ENCODE results near the gene IFT80. TPM values are rescaled to one million over a fixed set of nuclear protein-coding genes. Genes with fewer than 3 reads are reported as not detected.

The IFT80 gene
- total RNA-seq, 4 donors from 2014 or later = 43.8 to 111 (median 51.0) TPM

DNA sequence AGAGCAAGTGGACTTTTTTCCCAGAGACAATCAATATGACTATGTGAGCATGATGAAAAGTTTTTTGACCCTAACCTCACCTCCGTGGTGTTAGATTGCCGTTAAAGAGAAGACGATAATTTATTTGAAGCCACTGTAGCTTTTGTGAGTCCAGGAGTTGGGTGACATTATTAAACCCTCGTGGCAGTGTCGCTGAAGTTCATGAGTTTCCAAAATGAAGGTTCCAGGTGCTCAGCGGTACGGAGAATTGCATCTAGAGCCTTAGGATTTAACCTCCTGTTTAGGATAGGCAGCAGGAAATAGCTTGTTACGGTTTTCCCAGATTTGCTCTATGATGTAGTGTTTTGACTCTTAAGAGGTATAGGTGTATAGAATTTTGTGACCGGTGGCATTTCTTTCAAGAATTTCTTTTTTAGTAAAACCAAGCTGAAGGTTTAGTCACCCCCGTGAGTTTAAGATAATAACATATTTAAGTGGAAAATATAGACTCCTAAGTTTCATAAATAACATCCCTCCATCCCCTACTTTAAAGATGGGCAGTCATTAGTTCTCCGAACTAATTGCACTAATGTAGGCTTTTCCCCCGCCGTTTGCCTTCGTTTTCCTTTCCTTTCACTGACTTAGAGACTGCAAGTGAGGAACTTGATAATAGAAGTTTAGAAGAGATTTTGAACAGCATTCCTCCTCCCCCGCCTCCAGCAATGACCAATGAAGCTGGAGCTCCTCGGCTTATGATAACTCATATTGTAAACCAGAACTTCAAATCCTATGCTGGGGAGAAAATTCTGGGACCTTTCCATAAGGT lies 2.5 kb upstream of the IFT80 start:
- 11 to 15% methylated on average over 16 of the region's 16 CpGs for WGBS, 2 donors
- TF ChIP-seq, protein P1, sequence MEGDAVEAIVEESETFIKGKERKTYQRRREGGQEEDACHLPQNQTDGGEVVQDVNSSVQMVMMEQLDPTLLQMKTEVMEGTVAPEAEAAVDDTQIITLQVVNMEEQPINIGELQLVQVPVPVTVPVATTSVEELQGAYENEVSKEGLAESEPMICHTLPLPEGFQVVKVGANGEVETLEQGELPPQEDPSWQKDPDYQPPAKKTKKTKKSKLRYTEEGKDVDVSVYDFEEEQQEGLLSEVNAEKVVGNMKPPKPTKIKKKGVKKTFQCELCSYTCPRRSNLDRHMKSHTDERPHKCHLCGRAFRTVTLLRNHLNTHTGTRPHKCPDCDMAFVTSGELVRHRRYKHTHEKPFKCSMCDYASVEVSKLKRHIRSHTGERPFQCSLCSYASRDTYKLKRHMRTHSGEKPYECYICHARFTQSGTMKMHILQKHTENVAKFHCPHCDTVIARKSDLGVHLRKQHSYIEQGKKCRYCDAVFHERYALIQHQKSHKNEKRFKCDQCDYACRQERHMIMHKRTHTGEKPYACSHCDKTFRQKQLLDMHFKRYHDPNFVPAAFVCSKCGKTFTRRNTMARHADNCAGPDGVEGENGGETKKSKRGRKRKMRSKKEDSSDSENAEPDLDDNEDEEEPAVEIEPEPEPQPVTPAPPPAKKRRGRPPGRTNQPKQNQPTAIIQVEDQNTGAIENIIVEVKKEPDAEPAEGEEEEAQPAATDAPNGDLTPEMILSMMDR (IDR thresholded peaks at IDR 0.05) = no peak
- no peak for TF ChIP-seq POLR2A (IDR thresholded peaks at IDR 0.05)
- intact Hi-C loops (cut with DNase I) = no loop called here
- Histone ChIP-seq H3K9me3 (no peaks in the 10 kb centered on the region), H3K27ac (peak overlapping the region in 1 of 3 donors; percentile 91), H3K27me3 (no peaks in the 10 kb centered on the region), H3K4me3 (replicated peaks in 1 of 3) (peak overlapping the region in 2 of 3 donors; percentile 34 to 79), H3K36me3 (no peaks in the 10 kb centered on the region), H3K4me1 (peaks cover 11 to 13% of the 10 kb centered on the region in 2 donors)
- peak in 1 of 2 donors; percentile 9 for DNase-seq

DNA sequence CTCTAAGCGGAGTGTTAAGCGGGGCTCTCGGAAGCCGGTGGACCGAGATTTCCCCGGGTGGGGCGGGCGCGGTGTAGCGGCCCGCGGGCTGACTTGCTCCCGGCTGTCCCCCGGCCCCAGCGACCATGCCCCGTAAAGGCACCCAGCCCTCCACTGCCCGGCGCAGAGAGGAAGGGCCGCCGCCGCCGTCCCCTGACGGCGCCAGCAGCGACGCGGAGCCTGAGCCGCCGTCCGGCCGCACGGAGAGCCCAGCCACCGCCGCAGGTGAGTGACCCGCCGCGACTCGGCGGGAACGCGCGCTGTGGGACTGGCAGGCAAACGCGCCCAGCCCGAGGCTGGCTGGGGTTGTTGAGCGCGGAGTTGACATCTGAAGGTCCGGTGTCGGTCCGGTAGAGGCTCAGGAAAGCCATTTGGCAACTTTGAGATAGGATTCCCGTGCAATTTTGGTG lies 1.7 kb upstream of the IFT80 start:
- intact Hi-C loops (cut with DNase I) = no loop called here
- DNase-seq = peak; percentile 49 to 54
- H3K27ac ChIP-seq = peak overlapping the region; percentile 4 to 91 (median 86)
- peaks cover 11 to 13% of the 10 kb centered on the region in 2 donors for H3K4me1 ChIP-seq
- WGBS, 2 donors = 0% methylated on average over 7 of the region's 51 CpGs
- no peaks in the 10 kb centered on the region for H3K36me3 ChIP-seq
- peak in 1 of 2 donors; percentile 15 for TF ChIP-seq POLR2A (IDR thresholded peaks at IDR 0.05)
- TF ChIP-seq, protein P1 (IDR thresholded peaks at IDR 0.05) = no peak
- no peaks in the 10 kb centered on the region for H3K9me3 ChIP-seq
- peak overlapping the region; percentile 34 to 93 (median 79) for H3K4me3 ChIP-seq (replicated peaks in 1 of 3)
- H3K27me3 ChIP-seq = no peaks in the 10 kb centered on the region

DNA sequence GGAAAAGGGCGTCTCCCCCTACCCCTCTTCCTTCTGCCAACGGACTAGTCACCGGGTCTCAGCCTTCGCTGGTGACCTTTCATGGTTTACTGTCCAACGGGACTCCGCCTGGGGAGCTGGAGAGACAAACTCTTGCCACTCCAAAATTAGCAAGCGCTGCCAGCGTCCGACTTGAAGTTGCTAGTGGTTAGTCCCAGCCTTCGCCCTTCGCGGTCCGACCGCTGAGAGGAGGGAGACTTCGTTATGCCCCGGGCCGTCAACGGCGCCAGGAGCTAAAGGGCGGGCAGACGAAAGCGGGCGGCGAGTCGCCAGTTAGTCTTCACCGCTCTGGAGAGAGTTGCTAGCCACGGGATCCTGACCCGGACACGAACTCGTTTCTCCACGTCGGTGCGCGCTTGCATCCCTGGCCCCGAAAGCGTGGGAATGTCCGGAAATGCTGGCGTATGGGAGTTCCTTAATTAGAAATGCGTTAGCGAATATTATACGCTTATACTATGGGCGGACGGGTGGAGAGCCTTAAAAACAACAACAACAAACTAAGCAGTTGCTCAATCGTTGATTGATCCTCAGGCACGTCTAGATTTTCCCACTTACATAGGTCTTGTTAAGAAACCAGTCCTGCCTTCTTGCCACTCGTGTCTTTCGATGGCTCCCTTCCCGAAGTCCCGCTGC lies 1.1 kb upstream of the IFT80 start:
- intact Hi-C loops (cut with DNase I) = no loop called here
- H3K27ac ChIP-seq = peak overlapping the region; percentile 66 to 91 (median 86)
- 0% methylated on average over 29 to 34 of the region's 49 CpGs for whole genome bisulfite sequencing, 2 donors
- no peaks in the 10 kb centered on the region for H3K9me3 ChIP-seq
- no peaks in the 10 kb centered on the region for H3K36me3 ChIP-seq
- H3K4me3 ChIP-seq (replicated peaks in 1 of 3) = peak overlapping the region; percentile 34 to 93 (median 79)
- no peaks in the 10 kb centered on the region for H3K27me3 ChIP-seq
- TF ChIP-seq, protein P1 (IDR thresholded peaks at IDR 0.05) = no peak
- TF ChIP-seq POLR2A (IDR thresholded peaks at IDR 0.05) = no peak
- peak; percentile 41 to 52 for DNase-seq
- peaks cover 11 to 13% of the 10 kb centered on the region in 2 donors for H3K4me1 ChIP-seq

DNA sequence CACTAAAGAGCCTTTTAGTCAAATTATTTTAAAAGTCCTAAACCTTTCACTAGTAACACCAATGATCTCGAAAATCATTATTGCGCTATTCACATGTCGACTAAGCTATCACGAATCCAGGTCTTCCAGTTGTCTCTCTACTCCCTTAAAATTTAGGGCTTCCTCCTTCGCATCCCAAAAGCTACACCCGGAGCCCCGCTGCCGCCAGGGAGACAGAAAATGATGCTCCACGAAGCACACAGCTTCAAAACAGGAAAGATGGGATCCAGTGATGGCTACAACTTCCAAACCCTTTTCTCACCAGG lies 253 bp downstream of the IFT80 start:
- 0% methylated on average over 9 of the region's 9 CpGs for WGBS, 2 donors

More for the DNA sequence above, 253 bp downstream of the IFT80 start:
- Histone ChIP-seq H3K36me3 (no peaks in the 10 kb centered on the region), H3K27me3 (no peaks in the 10 kb centered on the region), H3K9me3 (no peaks in the 10 kb centered on the region), H3K4me3 (replicated peaks in 1 of 3) (peak overlapping the region; percentile 79 to 89 (median 81)), H3K4me1 (peaks cover 11 to 13% of the 10 kb centered on the region in 2 donors), H3K27ac (peak overlapping the region in 2 of 3 donors; percentile 86 to 91)
- TF ChIP-seq POLR2A (IDR thresholded peaks at IDR 0.05) = no peak
- TF ChIP-seq, protein P1 (IDR thresholded peaks at IDR 0.05) = peak in 1 of 6 experiments; percentile 8
- DNase-seq = no peak
- intact Hi-C loops (cut with DNase I) = no loop called here

All from thyroid gland (tissue), 4 donors.